Measurements from ENCODE around the gene VAPA. TPM values are rescaled to one million over a fixed set of nuclear protein-coding genes. Genes with fewer than 3 reads are reported as not detected.

The VAPA gene
- total and polyA plus RNA-seq, 2 of the 4 experiments (the other 2 are of a cell fraction): 199 to 206 TPM

GRCh38 chr18:9878783-9879242 lies 35.0 kb upstream of the VAPA start:
- Histone ChIP-seq H4K91ac (ENCODE audit: insufficient read depth, low read depth, low read length) (no peak overlapping the region), H3K9me1 (ENCODE audit: insufficient read depth, low read length) (no peaks in the 10 kb centered on the region), H2BK20ac (ENCODE audit: low read depth, low read length) (no peak overlapping the region), H4K20me1 (ENCODE audit: insufficient read depth, low read length) (no peaks in the 10 kb centered on the region), H4K8ac (ENCODE audit: low read depth in 2 of 2, low read length in 2 of 2) (no peak overlapping the region), H3K36me3 (ENCODE audit: control insufficient read depth, insufficient read depth, low read length) (no peaks in the 10 kb centered on the region), H3K23ac (ENCODE audit: low read depth, low read length) (no peak overlapping the region), H2BK120ac (ENCODE audit: low read depth, low read length) (0 out of 2 replicates have a peak overlapping the region, but pooled peaks have one; percentile 0), H3K27ac (ENCODE audit: insufficient read depth, low read length) (no peak overlapping the region), H3K4me2 (ENCODE audit: low read depth, low read length) (no peak overlapping the region), H3K18ac (ENCODE audit: low read depth, low read length) (no peak overlapping the region), H3K56ac (ENCODE audit: extremely low read depth, insufficient read depth, low read length) (no peak overlapping the region), H3K4me1 (ENCODE audit: control insufficient read depth, insufficient read depth, low read length) (peaks cover 3% of the 10 kb centered on the region; the same call in 1 of the 2 replicates), H3K4ac (ENCODE audit: low read depth, low read length) (no peak overlapping the region), H2AFZ (replicated peaks; ENCODE audit: low read length, poor library complexity) (no peak overlapping the region), H2BK5ac (ENCODE audit: low read depth, low read length, poor library complexity, severe bottlenecking) (no peak overlapping the region), H2AK9ac (replicated peaks; ENCODE audit: low read depth, low read length, poor library complexity) (no peak overlapping the region), H3K27me3 (ENCODE audit: control insufficient read depth, insufficient read depth, low read length) (no peaks in the 10 kb centered on the region), H4K5ac (ENCODE audit: low read depth, low read length) (no peak overlapping the region), H3K14ac (replicated peaks; ENCODE audit: low read depth, low read length) (no peak overlapping the region), H2AK5ac (ENCODE audit: low read depth, low read length) (0 out of 2 replicates have a peak overlapping the region, but pooled peaks have one; percentile 29), H3K4me3 (ENCODE audit: insufficient read depth, low read depth, low read length) (no peak overlapping the region), H3K79me1 (ENCODE audit: low read depth in 1 of 2, low read length in 2 of 2) (no peaks in the 10 kb centered on the region), H3K9me3 (ENCODE audit: control insufficient read depth, insufficient read depth, low read length) (no peaks in the 10 kb centered on the region), H2BK15ac (ENCODE audit: low read depth, low read length) (no peak overlapping the region), H3K9ac (ENCODE audit: low read depth, low read length) (no peak overlapping the region)
- DNase-seq (no peak), ATAC-seq (ENCODE audit: low read depth) (no peak)
- ChIA-PET CTCF (no interaction called here), POLR2A (ENCODE audit: unreplicated experiment) (no interaction called here)
- BruUV-seq (replicated peaks): no TSS peak
- dilution Hi-C loops (cut with HindIII; ENCODE audit: low sequenced_read_pairs, unreplicated experiment) (no loop called here), intact Hi-C loops (cut with micrococcal nuclease) (loop anchor here (10.0 kb wide), 1 partner anchor 56 kb away; no protein-coding TSS in a partner anchor), in situ Hi-C loops (cut with MboI; ENCODE audit: low sequenced_read_pairs) (no loop called here)
- TF ChIP-seq RAD21 (IDR thresholded peaks at IDR 0.05; ENCODE audit: low read length) (no peak), CTCF (conservative IDR thresholded peaks at IDR 0.05; ENCODE audit: low read depth, low read length) (no peak), POLR2A (IDR thresholded peaks at IDR 0.05; ENCODE audit: low read depth, low read length) (no peak), SMC3 (IDR thresholded peaks at IDR 0.05; ENCODE audit: low read depth, low read length) (no peak), MXI1 (IDR thresholded peaks at IDR 0.05; ENCODE audit: borderline replicate concordance, low read depth, low read length) (no peak), ELK1 (IDR thresholded peaks at IDR 0.05; ENCODE audit: borderline replicate concordance, low read depth, low read length) (no peak), NFE2L2 (IDR thresholded peaks at IDR 0.05; ENCODE audit: low read depth, low read length) (no peak), MAFK (IDR thresholded peaks at IDR 0.05; ENCODE audit: low read depth, low read length) (no peak), MAZ (IDR thresholded peaks at IDR 0.05; ENCODE audit: borderline replicate concordance, low read depth, low read length) (no peak), CHD1 (IDR thresholded peaks at IDR 0.05; ENCODE audit: low read depth, low read length) (no peak), RFX5 (IDR thresholded peaks at IDR 0.05; ENCODE audit: low read depth, low read length) (no peak), USF2 (IDR thresholded peaks at IDR 0.05; ENCODE audit: low read depth, low read length) (no peak), FOS (IDR thresholded peaks at IDR 0.05; ENCODE audit: low read depth, low read length) (no peak), CEBPB (IDR thresholded peaks at IDR 0.05; ENCODE audit: low read depth, low read length) (no peak), BHLHE40 (IDR thresholded peaks at IDR 0.05; ENCODE audit: low read depth, low read length) (no peak), RCOR1 (IDR thresholded peaks at IDR 0.05; ENCODE audit: insufficient replicate concordance, low read length) (no peak)
- 100% methylated on average over 1 of the region's 6 CpGs for WGBS, 2 experiments (ENCODE audit: extremely low coverage in 2 of 2, insufficient read length in 1 of 2)

Measured in IMR-90 (cell line).